ENCODE data around the gene SLC23A1. TPM values are rescaled to one million over a fixed set of nuclear protein-coding genes. Genes with fewer than 3 reads are reported as not detected.

SLC23A1 gene
- total RNA-seq, 1 donor from 2014 or later: 1.4 TPM

DNA sequence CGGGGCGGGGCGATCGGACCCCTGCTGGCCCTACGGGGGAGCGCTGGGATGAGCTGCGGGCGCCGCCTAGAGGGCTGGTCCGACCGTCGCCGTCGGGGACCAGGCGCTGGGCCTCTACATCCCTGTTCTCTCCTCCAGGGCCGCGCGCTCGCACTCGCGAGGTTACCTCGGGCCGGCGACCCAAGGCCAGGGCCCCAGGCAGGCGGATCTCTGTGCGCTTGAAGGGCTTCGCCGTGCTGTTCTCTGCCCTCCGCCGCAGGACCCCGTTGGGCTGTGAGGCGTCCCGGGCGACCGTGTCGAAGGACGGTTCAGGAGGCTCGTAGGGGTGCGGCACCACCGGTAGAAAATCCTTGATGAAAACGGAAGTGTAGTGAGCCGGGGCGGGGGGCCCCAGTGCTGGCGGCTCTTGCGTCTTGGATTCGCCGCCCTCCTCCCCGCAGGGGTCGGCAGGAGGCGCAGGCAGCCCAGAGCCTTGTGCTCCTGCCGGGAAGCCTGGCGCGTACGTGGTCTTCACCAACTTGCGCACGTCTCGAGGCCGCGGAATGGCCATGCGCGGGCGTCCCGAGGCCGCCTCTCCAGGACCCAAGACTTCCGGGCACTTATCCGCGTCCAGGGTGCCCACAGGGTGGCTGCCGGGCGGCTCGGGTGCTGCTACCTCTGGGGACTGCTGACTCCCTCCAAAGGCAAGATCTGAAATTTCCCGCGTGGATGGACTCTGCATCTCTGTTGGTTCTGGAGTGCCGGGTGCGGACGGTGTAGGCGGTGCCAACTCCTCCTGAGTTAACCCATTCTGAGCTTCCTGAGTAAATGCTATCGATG is 9.8 kb upstream of the SLC23A1 start:
- intact Hi-C loops (cut with micrococcal nuclease): loop anchor here (1.0 to 10.0 kb wide), 11 partner anchors 11 to 850 kb away; partner anchors contain the start of genes ETF1, HSPA9, MATR3 and PAIP2
- CTCF ChIA-PET: interaction anchor here (1.2 to 3.4 kb wide), 4 partner anchors 15 to 51 kb away, joined by 3 to 17 read pairs (median 5); partner anchors contain the start of gene PAIP2
- TF ChIP-seq, protein P1, sequence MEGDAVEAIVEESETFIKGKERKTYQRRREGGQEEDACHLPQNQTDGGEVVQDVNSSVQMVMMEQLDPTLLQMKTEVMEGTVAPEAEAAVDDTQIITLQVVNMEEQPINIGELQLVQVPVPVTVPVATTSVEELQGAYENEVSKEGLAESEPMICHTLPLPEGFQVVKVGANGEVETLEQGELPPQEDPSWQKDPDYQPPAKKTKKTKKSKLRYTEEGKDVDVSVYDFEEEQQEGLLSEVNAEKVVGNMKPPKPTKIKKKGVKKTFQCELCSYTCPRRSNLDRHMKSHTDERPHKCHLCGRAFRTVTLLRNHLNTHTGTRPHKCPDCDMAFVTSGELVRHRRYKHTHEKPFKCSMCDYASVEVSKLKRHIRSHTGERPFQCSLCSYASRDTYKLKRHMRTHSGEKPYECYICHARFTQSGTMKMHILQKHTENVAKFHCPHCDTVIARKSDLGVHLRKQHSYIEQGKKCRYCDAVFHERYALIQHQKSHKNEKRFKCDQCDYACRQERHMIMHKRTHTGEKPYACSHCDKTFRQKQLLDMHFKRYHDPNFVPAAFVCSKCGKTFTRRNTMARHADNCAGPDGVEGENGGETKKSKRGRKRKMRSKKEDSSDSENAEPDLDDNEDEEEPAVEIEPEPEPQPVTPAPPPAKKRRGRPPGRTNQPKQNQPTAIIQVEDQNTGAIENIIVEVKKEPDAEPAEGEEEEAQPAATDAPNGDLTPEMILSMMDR (IDR thresholded peaks at IDR 0.05): no peak
- peaks cover 10% of the 10 kb centered on the region for H3K36me3 Mint-ChIP-seq (ENCODE audit: low read depth)
- no peaks in the 10 kb centered on the region for H3K27me3 Mint-ChIP-seq
- H3K27ac Mint-ChIP-seq: peak overlapping the region; percentile 86
- ATAC-seq (ENCODE audit: low read depth) (peak; percentile 62), DNase-seq (peak; percentile 89)
- H3K9me3 Mint-ChIP-seq: no peaks in the 10 kb centered on the region
- H3K4me1 Mint-ChIP-seq: peaks cover 39% of the 10 kb centered on the region
- POLR2A ChIA-PET: interaction anchor here (1.0 to 7.5 kb wide), 8 partner anchors 8 to 120 kb away, joined by 3 to 112 read pairs (median 9); partner anchors contain the start of genes MATR3, PAIP2 and SPATA24
- H3K4me3 Mint-ChIP-seq: peak overlapping the region; percentile 94

DNA sequence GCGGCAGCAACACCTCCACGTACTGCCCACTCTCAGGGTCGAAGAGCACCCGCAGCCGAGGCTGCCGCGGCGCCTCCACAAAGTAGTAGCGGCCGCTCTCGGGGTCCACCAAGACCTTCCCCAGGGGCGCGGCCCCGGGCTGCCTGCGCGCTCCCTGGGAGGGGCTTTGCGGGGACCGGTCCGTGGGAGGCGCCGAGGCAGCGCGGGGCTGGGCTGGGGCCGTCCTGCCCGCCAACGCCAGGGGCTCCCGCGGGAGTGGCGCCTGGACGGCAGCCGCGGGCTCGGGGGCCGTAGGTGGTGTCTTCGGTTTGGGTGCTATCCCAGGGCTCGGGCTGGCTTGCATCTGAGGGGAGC is 9.2 kb upstream of the SLC23A1 start:
- Mint-ChIP-seq H3K27me3 (no peaks in the 10 kb centered on the region), H3K36me3 (ENCODE audit: low read depth) (peaks cover 10% of the 10 kb centered on the region), H3K9me3 (no peaks in the 10 kb centered on the region), H3K4me3 (peak overlapping the region; percentile 94), H3K4me1 (peaks cover 45% of the 10 kb centered on the region), H3K27ac (peak overlapping the region; percentile 95)
- intact Hi-C loops (cut with micrococcal nuclease): loop anchor here (1.0 to 10.0 kb wide), 11 partner anchors 12 to 850 kb away; partner anchors contain the start of genes ETF1, HSPA9, MATR3 and PAIP2
- ChIA-PET POLR2A (interaction anchor here (1.0 to 7.5 kb wide), 8 partner anchors 12 to 169 kb away, joined by 3 to 112 read pairs (median 9); partner anchors contain the start of genes MATR3, PAIP2, SPATA24 and UBE2D2), CTCF (interaction anchor here (1.2 to 3.4 kb wide), 3 partner anchors 15 to 50 kb away, joined by 3 to 17 read pairs (median 7); partner anchors contain the start of gene PAIP2)
- TF ChIP-seq, protein P1 (IDR thresholded peaks at IDR 0.05): no peak
- no peak for DNase-seq
- ATAC-seq (ENCODE audit: low read depth): peak; percentile 18

- H3K27ac Mint-ChIP-seq: peak overlapping the region; percentile 95
- CTCF ChIA-PET: interaction anchor here (1.2 to 3.4 kb wide), 3 partner anchors 14 to 50 kb away, joined by 3 to 17 read pairs (median 7); partner anchors contain the start of gene PAIP2
- TF ChIP-seq, protein P1 (IDR thresholded peaks at IDR 0.05): no peak
- H3K4me3 Mint-ChIP-seq: peak overlapping the region; percentile 89
- POLR2A ChIA-PET: interaction anchor here (0.8 to 7.5 kb wide), 10 partner anchors 12 to 194 kb away, joined by 3 to 112 read pairs (median 12); partner anchors contain the start of genes MATR3, PAIP2, SIL1 and SPATA24
- H3K27me3 Mint-ChIP-seq: no peaks in the 10 kb centered on the region
- peak; percentile 41 for DNase-seq
- ATAC-seq (ENCODE audit: low read depth): peak; percentile 2
- no peaks in the 10 kb centered on the region for H3K9me3 Mint-ChIP-seq
- peaks cover 51% of the 10 kb centered on the region for H3K4me1 Mint-ChIP-seq
- intact Hi-C loops (cut with micrococcal nuclease): loop anchor here (1.0 to 10.0 kb wide), 11 partner anchors 13 to 849 kb away; partner anchors contain the start of genes ETF1, HSPA9, MATR3 and PAIP2
- H3K36me3 Mint-ChIP-seq (ENCODE audit: low read depth): peaks cover 10% of the 10 kb centered on the region
Measured at GRCh38 chr5:139391570-139392323, 8.7 kb upstream of the SLC23A1 start.

GRCh38 chr5:139390639-139391569 is 7.8 kb upstream of the SLC23A1 start:
- TF ChIP-seq, protein P1 (IDR thresholded peaks at IDR 0.05): no peak
- Mint-ChIP-seq H3K27ac (peak overlapping the region; percentile 95), H3K4me3 (peak overlapping the region; percentile 89), H3K27me3 (no peaks in the 10 kb centered on the region), H3K4me1 (peaks cover 59% of the 10 kb centered on the region), H3K9me3 (no peaks in the 10 kb centered on the region), H3K36me3 (ENCODE audit: low read depth) (peaks cover 10% of the 10 kb centered on the region)
- DNase-seq (no peak), ATAC-seq (ENCODE audit: low read depth) (no peak)
- ChIA-PET POLR2A (interaction anchor here (0.8 to 7.5 kb wide), 12 partner anchors 10 to 193 kb away, joined by 3 to 112 read pairs (median 7); partner anchors contain the start of genes MATR3, PAIP2, SIL1 and SPATA24), CTCF (interaction anchor here (3.3 to 3.4 kb wide), 2 partner anchors 13 to 49 kb away, joined by 7 to 17 read pairs; partner anchors contain the start of gene PAIP2)
- intact Hi-C loops (cut with micrococcal nuclease): loop anchor here (5.0 to 10.0 kb wide), 4 partner anchors 194 to 721 kb away; partner anchors contain the start of genes PURA and SIL1
